ENCODE measurements around the gene EXOC3L1.

GRCh38 chr16:67173323-67173722, 16.6 kb downstream of the EXOC3L1 start:
- no peak for TF ChIP-seq CEBPB (IDR thresholded peaks at IDR 0.05)
- TF ChIP-seq REST (IDR thresholded peaks at IDR 0.05; ENCODE audit: low read depth) = no peak
- no peak for TF ChIP-seq MAX (IDR thresholded peaks at IDR 0.05)
- no peak for TF ChIP-seq TEAD4 (IDR thresholded peaks at IDR 0.05)
- TF ChIP-seq RAD21 (IDR thresholded peaks at IDR 0.05; ENCODE audit: low read depth) = no peak
- no peak for TF ChIP-seq TCF12 (IDR thresholded peaks at IDR 0.05; ENCODE audit: low read depth)
- TF ChIP-seq EGR1 (IDR thresholded peaks at IDR 0.05) = no peak
- no peak for TF ChIP-seq YY1 (IDR thresholded peaks at IDR 0.05; ENCODE audit: low read depth)
